ENCODE data around the gene GBX1.

GBX1 gene

GRCh38 chr7:151187409-151188251, 20.1 kb upstream of the GBX1 start:
- no peak overlapping the region for H3K27ac ChIP-seq
- no peak for TF ChIP-seq CTCF (IDR thresholded peaks at IDR 0.05)

DNA sequence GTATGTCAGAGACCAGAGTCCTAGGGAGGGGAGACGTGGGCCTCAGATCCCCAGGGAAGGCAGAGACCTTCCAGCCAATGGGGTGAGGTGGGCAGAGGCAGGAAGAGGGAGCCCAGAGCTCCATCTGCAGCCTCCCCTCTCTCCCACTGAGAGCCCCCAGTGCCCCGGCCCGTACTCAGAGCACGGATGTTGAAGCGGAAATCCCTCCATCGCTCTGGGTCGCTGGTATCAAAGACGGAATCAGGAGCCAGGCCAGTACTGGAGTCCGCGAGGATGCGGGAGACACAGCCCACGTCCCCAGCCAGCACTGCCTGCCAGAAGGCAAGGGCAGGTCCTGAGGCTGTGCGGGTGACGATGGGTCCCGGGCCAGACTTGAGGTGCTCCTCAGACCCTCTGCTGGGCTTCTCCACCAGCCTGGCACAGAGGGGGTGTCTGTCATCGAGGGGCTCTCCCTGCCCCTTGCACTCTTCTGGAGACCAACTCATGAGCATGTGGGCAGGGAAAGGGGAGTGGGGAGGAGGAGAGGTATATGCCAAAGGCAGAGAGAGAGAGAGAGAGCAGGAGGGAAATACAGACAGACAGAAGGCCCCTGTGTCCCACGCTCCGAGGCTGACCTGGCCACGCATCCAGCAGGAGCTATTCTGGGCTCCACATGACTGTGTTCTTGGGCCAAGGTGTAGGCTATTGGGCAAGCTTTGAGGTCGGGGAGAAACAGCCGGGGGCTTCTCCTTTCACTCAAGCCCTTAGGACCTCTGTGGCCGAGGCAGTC, 19.3 kb upstream of the GBX1 start, which contains the start of gene ASB10:
Gene ASB10 (minus strand): TSS at position 611 of the 769 bp plus-strand sequence. CDS start 120 bp downstream, at position 491.
- no peak for TF ChIP-seq ZFX (IDR thresholded peaks at IDR 0.05; ENCODE audit: borderline replicate concordance)
- TF ChIP-seq CTCF (IDR thresholded peaks at IDR 0.05) = no peak
- no peak within 1 kb of the TSS for H3K27ac ChIP-seq

GRCh38 chr7:151185762-151186639, 18.5 kb upstream of the GBX1 start:
- no peak overlapping the region for H3K27ac ChIP-seq
- TF ChIP-seq ZFX (IDR thresholded peaks at IDR 0.05; ENCODE audit: borderline replicate concordance) (no peak), CTCF (IDR thresholded peaks at IDR 0.05) (no peak)

GRCh38 chr7:151181011-151181431, 13.5 kb upstream of the GBX1 start:
- TF ChIP-seq CTCF (IDR thresholded peaks at IDR 0.05) (no peak), ZFX (IDR thresholded peaks at IDR 0.05; ENCODE audit: borderline replicate concordance) (no peak)
- no peak overlapping the region for H3K27ac ChIP-seq

GRCh38 chr7:151179946-151180345, 12.5 kb upstream of the GBX1 start:
- no peak overlapping the region for H3K27ac ChIP-seq
- TF ChIP-seq CTCF (IDR thresholded peaks at IDR 0.05) (no peak), ZFX (IDR thresholded peaks at IDR 0.05; ENCODE audit: borderline replicate concordance) (no peak)

GRCh38 chr7:151179287-151179860, 11.9 kb upstream of the GBX1 start:
- TF ChIP-seq CTCF (IDR thresholded peaks at IDR 0.05) (no peak), ZFX (IDR thresholded peaks at IDR 0.05; ENCODE audit: borderline replicate concordance) (no peak)
- no peak overlapping the region for H3K27ac ChIP-seq
